NCI-H748 (cell line): ENCODE results near the gene LIPK.

ENCODE experiments used
- DNase-seq: peaks from one replicate; lab custom pipeline; 2025; ENCODE audit not compliant: unreplicated experiment; lab: John Stamatoyannopoulos, UW

LIPK gene

DNA sequence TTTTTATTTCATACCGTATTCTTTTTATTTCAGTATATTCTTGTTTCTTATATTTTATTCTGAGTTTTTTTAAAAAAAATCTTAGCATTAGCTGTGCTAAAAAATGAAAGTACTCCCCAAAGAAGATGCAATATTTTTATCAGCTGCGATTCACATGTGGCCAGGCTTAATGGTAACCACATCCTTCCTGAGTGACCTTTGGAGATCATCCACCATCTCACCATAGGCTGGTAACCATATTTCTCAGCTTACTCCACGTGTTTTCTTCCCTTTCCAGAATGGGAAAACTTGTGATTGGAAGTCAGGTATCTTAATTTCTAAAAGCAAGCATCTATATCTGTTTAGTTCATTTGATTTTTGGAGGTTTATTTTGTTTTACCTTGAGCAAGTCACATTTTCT lies 77.7 kb downstream of the LIPK start:
- no peak for DNase-seq

DNA sequence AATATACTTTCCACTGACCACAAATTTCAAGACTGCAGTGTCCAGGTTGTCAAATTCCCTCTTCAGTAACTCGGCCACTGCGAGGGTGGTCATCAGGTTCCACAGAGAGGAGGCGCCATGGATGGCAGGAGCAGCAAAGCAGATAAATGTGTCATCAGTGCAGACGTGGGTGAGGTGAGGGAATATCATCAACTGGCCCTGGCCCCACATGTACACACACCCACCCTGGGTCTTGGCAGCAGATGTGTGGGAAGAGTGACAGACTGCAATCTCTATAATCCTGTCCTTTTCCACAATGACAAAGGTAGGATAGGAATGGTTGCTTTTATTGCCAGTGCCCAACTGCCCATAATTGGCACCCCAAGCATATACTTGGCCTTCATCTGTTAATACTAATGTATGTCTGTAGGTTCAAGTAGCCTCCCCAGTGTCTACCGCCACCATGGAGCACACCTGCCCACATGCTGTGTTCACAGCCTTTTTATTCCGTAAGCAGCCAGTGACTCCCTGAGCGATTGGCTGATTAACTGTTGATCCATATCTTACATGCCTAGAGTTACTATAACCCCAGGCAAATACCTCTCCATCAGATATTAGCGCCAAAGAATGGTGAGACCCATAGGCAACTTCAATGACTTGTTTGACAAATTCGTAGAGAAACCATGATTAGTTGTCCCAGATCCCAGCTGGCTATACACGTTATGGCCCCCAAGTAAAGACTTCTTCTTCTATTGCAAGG lies 80.2 kb downstream of the LIPK start:
- DNase-seq, result no peak

DNA sequence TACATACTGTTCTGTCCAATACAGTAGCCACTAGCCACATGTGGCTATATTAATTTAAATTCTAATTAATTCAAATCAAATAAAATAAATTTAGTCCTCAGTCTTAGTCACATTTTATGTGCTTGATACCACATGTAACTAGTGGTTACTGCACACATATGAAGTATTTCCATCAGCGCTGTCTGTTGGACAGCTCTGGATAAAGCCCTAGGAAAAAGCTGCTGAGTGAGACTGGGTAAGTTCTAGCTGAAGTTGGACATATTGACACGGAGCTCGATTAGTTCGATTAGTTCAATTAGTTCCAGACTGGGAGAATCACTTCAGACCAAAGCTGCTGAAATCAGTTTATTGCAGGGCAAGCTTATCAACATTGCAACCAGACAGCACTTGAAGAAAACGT lies 81.4 kb downstream of the LIPK start:
- DNase-seq, result no peak

DNA sequence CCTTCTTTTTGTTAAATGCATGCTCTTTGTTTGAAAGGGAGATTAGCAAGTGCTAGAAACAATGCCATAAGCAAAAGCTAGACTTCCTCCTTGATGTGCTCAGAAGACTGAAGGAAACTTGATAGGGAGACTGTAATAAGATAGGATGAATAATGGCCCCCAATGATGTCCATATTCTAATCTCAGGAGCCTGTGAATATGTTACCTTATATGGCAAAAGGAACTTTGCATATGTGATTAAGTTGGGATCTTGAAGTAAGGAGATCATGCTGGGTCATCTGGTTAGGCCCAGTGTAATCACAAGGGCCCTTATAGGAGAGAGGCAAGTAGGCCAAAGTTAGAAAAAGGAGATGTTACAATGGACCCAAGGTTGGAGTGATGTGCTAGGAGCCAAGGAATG lies 82.9 kb downstream of the LIPK start:
- no peak for DNase-seq

DNA sequence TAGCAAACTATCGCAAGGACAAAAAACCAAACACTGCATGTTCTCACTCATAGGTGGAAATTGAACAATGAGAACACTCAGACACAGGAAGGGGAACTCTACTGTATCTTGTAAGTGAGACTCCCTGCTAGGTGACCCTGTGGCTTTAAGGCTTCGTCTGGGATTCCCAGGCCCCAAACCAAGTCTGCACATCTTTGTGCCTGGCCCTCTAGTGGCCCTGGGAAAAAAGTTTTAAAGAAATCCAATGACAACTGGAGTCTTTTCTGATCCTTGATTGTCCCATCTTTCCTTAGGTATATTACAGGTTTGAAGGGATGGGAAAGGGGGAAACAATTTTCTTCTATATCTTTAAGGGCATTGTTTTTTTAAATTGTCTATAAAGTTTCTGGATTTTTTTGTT lies 85.9 kb downstream of the LIPK start:
- DNase-seq, result no peak

DNA sequence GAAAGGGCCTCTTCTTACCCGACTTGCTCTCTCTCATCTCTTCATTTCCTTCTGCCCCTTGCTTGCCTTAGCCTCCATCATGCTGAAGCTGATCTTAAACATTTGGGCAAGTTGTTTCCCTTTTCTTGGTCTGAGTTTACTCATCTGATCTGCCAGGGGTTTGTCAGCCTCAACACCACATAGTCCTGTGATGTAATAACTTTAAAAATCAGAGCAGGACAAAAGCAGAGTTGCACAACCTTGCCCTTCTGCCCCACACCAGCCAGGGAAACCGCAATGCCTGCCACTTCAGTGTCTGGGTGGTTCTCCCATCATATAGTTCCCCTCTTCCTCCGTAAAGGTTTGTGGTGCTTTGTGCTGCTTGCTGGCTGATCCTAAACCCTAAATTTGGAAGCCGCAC lies 86.6 kb downstream of the LIPK start:
- no peak for DNase-seq

DNA sequence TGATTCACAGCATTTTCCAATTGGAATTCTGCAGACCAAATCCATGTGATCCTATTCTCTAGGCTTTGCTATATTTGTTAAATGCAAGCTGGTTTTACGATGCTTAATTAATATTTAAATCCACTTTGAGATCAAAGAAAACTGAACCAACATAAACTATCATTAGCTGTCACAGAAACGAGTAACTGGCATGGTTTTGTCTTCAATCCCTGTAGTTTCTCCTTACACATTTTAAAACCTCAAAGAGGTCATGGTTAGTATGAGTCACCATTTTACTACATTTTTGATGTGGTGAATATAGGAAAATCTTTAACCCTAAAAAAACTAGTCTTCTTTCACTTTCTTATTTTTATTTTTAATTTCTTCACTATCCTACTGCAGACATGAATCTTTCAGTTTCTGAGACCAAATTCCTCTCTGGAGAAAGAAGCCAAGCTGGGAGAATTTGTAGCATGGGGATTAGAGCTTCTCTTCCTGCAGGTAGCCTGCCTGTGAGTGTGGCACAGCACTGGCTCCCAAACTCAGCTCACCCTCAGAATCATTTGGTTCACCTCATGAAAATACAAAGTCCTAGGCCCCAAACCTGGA lies 87.8 kb downstream of the LIPK start:
- no peak for DNase-seq

DNA sequence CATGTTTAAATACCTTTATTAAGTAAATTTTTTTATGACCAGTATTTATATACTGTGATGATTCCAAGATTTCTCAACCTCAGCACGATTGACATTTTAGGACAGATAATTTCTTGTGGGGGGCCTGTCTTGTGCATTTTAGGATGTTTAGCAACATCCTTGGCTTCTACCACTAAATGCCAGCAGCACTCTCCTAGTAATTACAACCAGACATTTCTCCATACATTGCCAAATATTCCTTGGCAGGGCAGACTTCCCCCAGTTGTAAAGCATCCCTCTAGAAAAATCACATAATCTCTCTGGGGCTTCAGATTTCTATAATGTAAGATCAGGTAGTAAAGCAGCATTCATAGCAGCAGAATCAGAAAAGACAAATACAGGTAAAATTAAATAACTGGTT lies 88.7 kb downstream of the LIPK start:
- DNase-seq, result no peak

DNA sequence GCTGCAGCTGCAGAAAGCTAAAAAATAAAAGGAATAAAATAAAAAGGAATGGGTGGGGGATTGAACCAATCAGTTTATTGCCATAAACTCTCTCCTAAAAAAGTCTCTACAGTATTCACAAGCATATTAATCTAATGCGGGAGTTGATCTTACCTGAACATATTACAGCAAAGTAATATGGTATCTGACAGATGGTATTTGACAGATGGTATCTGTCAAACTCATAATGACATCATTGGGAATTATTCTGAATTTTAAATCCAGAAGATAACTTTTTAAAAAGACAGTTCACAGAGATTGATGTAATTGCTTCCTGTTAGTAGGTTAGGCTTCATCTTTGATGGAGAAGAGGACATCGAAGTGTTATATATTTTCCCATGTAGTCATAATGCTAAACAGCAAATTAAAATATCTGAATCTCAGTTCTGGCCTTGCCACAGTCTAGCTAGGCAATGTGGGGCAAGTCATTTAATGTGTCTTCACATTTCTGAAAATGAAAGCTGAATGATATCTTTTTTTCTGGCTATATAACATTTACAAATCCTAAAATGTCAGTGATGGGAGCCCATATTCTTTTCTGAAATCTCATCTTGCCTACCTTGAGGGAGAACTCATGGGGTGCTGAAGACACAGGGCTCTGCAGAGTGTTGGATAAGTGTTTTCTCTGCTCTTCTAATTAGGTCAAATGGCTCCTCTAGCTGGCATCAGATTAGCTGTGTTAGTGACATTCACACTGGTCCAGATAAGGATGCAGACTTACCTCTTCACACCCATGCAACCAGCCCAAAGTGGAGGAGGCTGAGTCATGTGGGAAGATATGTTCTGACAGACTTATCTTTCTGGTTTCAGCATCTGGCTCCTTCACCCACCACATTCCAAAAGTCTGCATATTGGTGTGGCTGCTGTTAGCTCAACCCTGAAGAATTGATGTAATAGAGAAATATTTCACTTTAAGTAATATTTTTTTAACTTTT lies 94.4 kb downstream of the LIPK start:
- no peak for DNase-seq
